AG10803 (cell line): ENCODE results near the gene EDN2.
A peak's percentile ranks its signal among the peaks of the same experiment; 100 is the strongest.

ENCODE experiments used
- DNase-seq: peaks from one replicate; pipeline ENCODE4 v3.0.0; 2010; ENCODE audit warnings: low read depth
- H3K4me3 ChIP-seq: 2 replicates; pipeline ENCODE4 v1.5.1; 2011; ENCODE audit warnings: mild to moderate bottlenecking, low read length, control low read depth
- TF ChIP-seq, protein P1 (sequence below): conservative IDR thresholded peaks from 2 replicates; pipeline ENCODE4 v1.5.1; 2011; ENCODE audit warnings: mild to moderate bottlenecking, low read length, control low read depth, inconsistent platforms

Gene EDN2

DNA sequence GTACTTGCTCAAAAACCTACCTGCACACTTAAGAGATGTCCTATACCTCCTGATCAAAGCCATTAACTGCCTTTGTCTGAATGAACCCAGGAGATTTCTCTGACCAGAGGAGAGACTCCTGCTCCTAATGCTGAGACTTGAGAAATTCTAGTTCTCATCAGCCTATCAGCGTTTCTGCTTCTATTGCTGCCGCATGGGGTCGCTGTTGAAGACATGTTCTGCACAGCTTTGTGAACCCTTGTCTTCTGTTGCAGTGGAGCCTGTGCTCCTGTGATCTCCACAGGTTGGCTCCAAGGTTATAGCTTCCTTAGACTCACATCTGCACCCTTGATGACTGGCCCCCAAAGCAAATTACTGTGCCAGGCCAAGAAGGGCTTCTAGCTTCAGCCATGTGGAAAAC, 40.2 kb downstream of the EDN2 start:
- TF ChIP-seq, protein P1, sequence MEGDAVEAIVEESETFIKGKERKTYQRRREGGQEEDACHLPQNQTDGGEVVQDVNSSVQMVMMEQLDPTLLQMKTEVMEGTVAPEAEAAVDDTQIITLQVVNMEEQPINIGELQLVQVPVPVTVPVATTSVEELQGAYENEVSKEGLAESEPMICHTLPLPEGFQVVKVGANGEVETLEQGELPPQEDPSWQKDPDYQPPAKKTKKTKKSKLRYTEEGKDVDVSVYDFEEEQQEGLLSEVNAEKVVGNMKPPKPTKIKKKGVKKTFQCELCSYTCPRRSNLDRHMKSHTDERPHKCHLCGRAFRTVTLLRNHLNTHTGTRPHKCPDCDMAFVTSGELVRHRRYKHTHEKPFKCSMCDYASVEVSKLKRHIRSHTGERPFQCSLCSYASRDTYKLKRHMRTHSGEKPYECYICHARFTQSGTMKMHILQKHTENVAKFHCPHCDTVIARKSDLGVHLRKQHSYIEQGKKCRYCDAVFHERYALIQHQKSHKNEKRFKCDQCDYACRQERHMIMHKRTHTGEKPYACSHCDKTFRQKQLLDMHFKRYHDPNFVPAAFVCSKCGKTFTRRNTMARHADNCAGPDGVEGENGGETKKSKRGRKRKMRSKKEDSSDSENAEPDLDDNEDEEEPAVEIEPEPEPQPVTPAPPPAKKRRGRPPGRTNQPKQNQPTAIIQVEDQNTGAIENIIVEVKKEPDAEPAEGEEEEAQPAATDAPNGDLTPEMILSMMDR: peak; percentile 21
- DNase-seq: no peak

DNA sequence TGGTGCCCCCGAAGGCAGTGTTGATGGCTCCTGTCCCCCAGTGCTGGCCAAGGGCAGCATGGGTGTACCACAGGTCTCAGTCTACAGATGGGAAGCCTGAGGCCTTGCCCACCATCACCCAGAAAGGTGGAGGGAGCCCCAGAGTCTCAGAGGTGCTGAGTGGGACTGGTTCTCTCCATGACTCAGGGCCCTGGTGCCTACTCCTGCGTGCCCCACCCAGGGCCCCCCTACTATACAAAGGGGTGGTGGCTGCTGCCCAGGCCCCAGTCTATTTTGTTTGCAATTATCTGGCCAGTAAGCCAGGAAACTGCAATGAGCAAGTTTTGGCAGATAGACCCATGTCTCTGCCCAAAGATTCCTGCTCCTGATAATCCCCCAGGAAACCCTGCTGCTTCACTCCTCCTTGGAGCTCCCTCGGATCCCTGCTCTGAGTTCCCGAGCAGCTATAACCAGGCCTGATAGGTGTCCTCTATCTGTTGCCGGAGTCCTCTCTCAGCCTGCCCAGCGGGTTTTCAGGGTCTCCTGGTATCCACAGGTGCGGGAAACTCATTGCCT, 41.7 kb downstream of the EDN2 start:
- no peak overlapping the region for H3K4me3 ChIP-seq
- peak; percentile 23 for DNase-seq
- TF ChIP-seq, protein P1: no peak

More for the DNA sequence above, 40.2 kb downstream of the EDN2 start:
- H3K4me3 ChIP-seq: no peak overlapping the region

DNA sequence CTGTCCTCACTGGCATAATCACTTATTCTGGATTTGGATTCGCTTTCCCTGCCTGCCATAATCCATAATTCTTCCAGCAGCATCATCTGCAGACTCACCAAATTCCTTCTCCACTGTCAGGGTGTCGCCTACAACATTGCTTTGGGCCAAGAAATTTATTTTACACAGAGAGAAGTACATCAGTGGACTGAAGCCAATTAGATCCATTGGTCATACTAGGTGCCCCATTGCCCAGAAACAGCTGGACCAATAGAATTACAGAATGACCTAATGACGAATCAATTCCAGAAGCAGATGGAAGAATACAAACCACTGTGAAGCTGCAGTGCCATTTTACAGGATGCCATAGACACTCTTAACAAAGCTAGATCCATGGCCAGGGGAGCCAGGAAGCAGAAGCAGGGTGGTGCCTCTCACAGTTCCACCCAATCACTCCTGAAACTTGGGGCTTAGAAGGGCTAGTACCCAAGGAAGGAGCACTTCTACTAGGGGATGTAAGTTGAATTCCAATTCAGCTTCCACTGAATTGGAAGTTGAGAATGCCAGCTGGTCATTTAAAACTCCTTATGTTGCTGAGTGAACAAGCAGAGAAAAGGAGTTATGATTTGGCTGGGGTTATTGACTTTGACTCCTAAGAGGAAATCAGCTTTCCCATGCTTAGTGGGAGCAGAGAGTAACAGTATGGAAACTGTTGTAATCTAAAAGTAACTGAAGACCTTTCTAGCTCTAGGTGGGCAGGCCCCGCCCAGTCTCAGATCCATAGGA, 44.0 kb downstream of the EDN2 start:
- TF ChIP-seq, protein P1: no peak
- H3K4me3 ChIP-seq: no peak overlapping the region
- peak; percentile 6 for DNase-seq

DNA sequence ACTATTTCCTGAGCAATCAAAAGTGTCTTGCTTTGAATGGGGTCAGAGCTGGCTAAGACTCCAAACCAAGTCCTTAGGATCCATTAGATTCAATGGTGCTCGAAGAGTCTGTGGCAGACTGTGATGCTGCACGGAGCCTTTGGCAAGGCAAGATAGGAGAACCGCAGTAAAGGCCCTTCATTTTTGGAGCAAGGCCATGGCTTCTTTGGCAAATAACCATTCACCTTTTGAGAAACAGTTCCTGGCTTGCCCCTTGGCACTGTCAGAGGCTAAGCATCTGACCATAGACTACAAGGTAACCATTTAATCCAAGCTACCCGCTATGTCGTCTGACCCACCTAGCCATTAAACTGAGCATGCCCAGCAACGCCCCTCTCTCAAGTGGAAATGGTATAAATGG, 45.2 kb downstream of the EDN2 start:
- H3K4me3 ChIP-seq: no peak overlapping the region
- DNase-seq: no peak
- TF ChIP-seq, protein P1: no peak

DNA sequence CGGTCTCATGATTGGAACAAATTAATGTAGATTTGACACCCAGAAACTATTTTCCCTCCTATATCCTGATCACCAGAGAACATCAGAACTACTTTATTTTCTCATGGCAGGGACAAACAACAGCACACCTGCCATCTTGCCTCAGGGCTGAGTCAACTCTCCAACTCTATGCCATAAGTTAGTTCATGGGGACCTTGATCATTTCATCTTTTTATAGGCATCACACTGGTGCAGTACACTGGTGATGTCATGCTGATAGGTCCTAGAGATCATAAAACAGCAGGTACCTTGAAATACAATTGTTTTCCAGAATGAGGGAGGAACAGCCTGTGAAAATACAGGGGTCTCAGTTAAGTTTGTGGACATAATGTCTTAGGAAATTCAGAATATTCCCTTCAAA, 45.8 kb downstream of the EDN2 start:
- no peak overlapping the region for H3K4me3 ChIP-seq
- TF ChIP-seq, protein P1: no peak
- no peak for DNase-seq

DNA sequence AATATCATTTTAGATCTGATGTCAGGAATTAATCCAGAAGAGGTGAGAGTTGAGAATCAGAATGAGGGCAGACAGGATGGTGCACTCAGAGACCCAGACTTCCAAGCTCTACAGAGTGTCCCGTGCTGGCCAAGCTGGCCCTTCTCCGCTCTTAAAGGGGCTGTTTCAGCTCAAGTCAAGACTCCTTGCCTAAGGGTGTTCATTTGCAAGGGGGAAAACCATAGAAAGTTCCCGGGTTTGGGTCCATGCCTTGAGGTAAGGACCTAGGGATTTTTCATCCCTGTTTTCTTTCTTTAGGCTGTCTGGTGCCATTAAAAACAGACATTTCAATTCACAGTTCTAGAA, 47.5 kb downstream of the EDN2 start:
- DNase-seq: no peak
- TF ChIP-seq, protein P1: no peak

DNA sequence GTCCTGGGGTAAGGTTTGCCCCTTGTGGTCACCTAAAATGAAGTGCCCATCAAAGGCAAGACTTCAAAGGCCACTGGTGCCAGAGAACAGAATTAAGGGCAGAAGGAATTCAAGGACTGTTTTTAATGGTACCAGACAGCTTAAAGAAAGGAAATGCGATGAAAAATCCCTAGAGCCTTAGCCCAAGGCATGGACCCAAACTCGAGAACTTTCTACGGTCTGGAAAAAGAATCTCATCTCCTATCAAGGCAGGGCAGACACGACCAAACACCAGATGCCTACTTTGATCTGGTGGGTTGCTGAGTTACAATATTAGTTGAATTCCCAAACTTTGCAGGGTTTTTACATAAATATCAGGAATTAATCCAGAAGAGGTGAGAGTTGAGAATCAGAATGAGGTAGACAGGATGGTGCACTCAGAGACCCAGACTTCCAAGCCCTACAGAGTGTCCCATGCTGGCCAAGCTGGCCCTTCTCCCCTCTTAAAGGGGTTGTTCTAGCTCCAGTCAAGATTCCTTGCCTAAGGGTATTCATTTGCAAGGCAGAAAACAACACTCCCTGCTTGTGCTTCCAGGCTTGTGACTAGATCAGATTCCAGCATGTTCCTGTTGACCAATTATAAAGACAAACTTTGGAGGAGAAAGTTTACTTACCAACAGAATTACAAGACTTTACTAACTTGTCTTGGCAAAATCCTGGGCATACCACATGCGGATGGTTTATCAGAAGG, 48.0 kb downstream of the EDN2 start:
- TF ChIP-seq, protein P1: no peak
- no peak for DNase-seq
- no peak overlapping the region for H3K4me3 ChIP-seq

More for the DNA sequence above, 47.5 kb downstream of the EDN2 start:
- no peak overlapping the region for H3K4me3 ChIP-seq
